PC-9 (cell line): ENCODE data around the gene CSRP2.

ENCODE experiments used
- CTCF ChIP-seq: fragments of 200-600 bp; sonication (generic); conservative IDR thresholded peaks from 2 replicates; pipeline ENCODE4 v1.6.1; 2017; ENCODE audit warnings: mixed run types, antibody characterized with exemption, mild to moderate bottlenecking, moderate library complexity
- EZH2 ChIP-seq: fragments of 200-600 bp; sonication (generic); IDR thresholded peaks from 2 replicates; pipeline ENCODE4 v1.8.0; 2017; ENCODE audit warnings: antibody characterized with exemption, low read depth

DNA sequence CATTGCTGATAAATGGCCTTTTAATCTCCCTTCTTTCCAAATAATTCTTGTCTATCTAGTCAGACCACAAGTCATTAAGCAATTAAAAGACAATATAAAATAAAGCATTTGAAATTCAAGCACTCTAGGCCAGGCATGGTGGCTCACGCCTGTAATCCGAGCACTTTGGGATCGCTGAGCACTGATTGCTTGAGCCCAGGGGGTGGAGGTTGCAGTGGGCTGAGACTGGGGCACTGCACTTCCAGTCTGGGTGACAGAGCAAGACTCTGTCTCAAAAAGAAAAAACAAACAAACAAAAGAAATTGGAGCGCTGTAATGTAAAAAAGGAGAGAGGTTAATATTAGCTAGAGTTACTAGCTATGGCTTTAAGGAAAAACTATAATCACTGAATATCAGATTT, 30.5 kb upstream of the CSRP2 start:
- no peak for TF ChIP-seq CTCF
- no peak for TF ChIP-seq EZH2
